WTC11 (cell line): ENCODE measurements around the gene HIVEP2. TPM values are rescaled to one million over a fixed set of nuclear protein-coding genes. Genes with fewer than 3 reads are reported as not detected.

ENCODE experiments used
- ATAC-seq: fragments of 200-7000 bp; cut with Tn5 transposase; 2 replicates; pipeline ENCODE4 v1.10.0; 2021; ENCODE audit warnings: mild to moderate bottlenecking, moderate library complexity
- CTCF ChIA-PET: fragments of 300-600 bp; sonication (Branson Sonifier 250); formaldehyde crosslinking; loops from one replicate; lab custom pipeline; 2021; ENCODE audit warnings: antibody characterized with exemption; lab: Charles Lee
- POLR2A ChIA-PET: fragments of 350-600 bp; sonication (Branson Sonifier 250); formaldehyde crosslinking; loops from one replicate; lab custom pipeline; 2021; ENCODE audit warnings: antibody characterized with exemption; lab: Charles Lee
- DNase-seq: peaks from one replicate; pipeline ENCODE4 v3.0.0; 2021; ENCODE audit warnings: low spot score
- H3K27ac Mint-ChIP-seq: 2 replicates; pipeline ENCODE4 v1.8.0; 2021; ENCODE audit warnings: mixed read lengths
- H3K27me3 Mint-ChIP-seq: 2 replicates; pipeline ENCODE4 v1.8.0; 2021; ENCODE audit warnings: low read depth, mild to moderate bottlenecking, moderate library complexity, mixed read lengths
- H3K36me3 Mint-ChIP-seq: 2 replicates; pipeline ENCODE4 v1.8.0; 2021; ENCODE audit warnings: mixed read lengths
- H3K4me1 Mint-ChIP-seq: 2 replicates; pipeline ENCODE4 v1.8.0; 2022; ENCODE audit warnings: mixed read lengths
- H3K4me3 Mint-ChIP-seq: 2 replicates; pipeline ENCODE4 v1.8.0; 2021; ENCODE audit warnings: mild to moderate bottlenecking, moderate library complexity, mixed read lengths
- H3K9me3 Mint-ChIP-seq: 2 replicates; pipeline ENCODE4 v1.8.0; 2021; ENCODE audit warnings: mixed read lengths
- AR ChIP-seq: fragments of 250-450 bp; sonication (Bioruptor Pico); IDR thresholded peaks from 2 replicates; pipeline ENCODE4 v1.9.0; 2021; ENCODE audit warnings: mild to moderate bottlenecking
- ARID4B ChIP-seq: sonication (generic); formaldehyde crosslinking; IDR thresholded peaks from 2 replicates; pipeline ENCODE4 v1.8.0; 2023; ENCODE audit warnings: missing genetic modification reagents, mild to moderate bottlenecking, borderline replicate concordance
- ATF2 ChIP-seq: sonication (generic); formaldehyde crosslinking; IDR thresholded peaks from 2 replicates; pipeline ENCODE4 v1.8.1; 2022; ENCODE audit warnings: low read depth, missing genetic modification reagents, borderline replicate concordance
- E2F4 ChIP-seq: sonication (generic); formaldehyde crosslinking; IDR thresholded peaks from 2 replicates; pipeline ENCODE4 v1.8.1; 2022; ENCODE audit warnings: low read depth, mild to moderate bottlenecking, moderate library complexity, missing genetic modification reagents, borderline replicate concordance
- ETV6 ChIP-seq: sonication (generic); formaldehyde crosslinking; IDR thresholded peaks from 2 replicates; pipeline ENCODE4 v1.8.1; 2022; ENCODE audit warnings: mild to moderate bottlenecking, missing genetic modification reagents
- GRHL2 ChIP-seq: fragments of 250-450 bp; sonication (Bioruptor Pico); IDR thresholded peaks from 2 replicates; pipeline ENCODE4 v1.8.0; 2022; ENCODE audit warnings: mild to moderate bottlenecking, moderate library complexity; ENCODE audit not compliant: insufficient replicate concordance, severe bottlenecking
- KAT7 ChIP-seq: sonication (generic); formaldehyde crosslinking; IDR thresholded peaks from 2 replicates; pipeline ENCODE4 v1.8.1; 2023; ENCODE audit warnings: missing genetic modification reagents, mild to moderate bottlenecking, borderline replicate concordance
- MXD4 ChIP-seq: fragments of 250-450 bp; sonication (Bioruptor Pico); IDR thresholded peaks from 2 replicates; pipeline ENCODE4 v1.8.0; 2021; ENCODE audit warnings: mild to moderate bottlenecking, moderate library complexity, borderline replicate concordance
- PRDM15 ChIP-seq: sonication (generic); formaldehyde crosslinking; IDR thresholded peaks from 2 replicates; pipeline ENCODE4 v1.8.0; 2022; ENCODE audit warnings: missing genetic modification reagents
- PRRX2 ChIP-seq: fragments of 250-450 bp; sonication (Bioruptor Pico); IDR thresholded peaks from 2 replicates; pipeline ENCODE4 v1.8.0; 2021; ENCODE audit warnings: mild to moderate bottlenecking
- RORB ChIP-seq: fragments of 250-450 bp; sonication (Bioruptor Pico); IDR thresholded peaks from 2 replicates; pipeline ENCODE4 v1.9.0; 2021; ENCODE audit warnings: mild to moderate bottlenecking
- SMAD3 ChIP-seq: sonication (generic); formaldehyde crosslinking; IDR thresholded peaks from 2 replicates; pipeline ENCODE4 v1.8.0; 2022; ENCODE audit warnings: missing genetic modification reagents, mild to moderate bottlenecking, borderline replicate concordance
- TEAD4 ChIP-seq: sonication (generic); formaldehyde crosslinking; IDR thresholded peaks from 2 replicates; pipeline ENCODE4 v1.8.0; 2022; ENCODE audit warnings: mild to moderate bottlenecking, missing genetic modification reagents
- TP53 ChIP-seq: sonication (generic); formaldehyde crosslinking; IDR thresholded peaks from 2 replicates; pipeline ENCODE4 v1.8.1; 2023; ENCODE audit warnings: mild to moderate bottlenecking, missing genetic modification reagents
- ZMAT4 ChIP-seq: fragments of 250-450 bp; sonication (Bioruptor Pico); IDR thresholded peaks from 2 replicates; pipeline ENCODE4 v1.9.0; 2021; ENCODE audit warnings: mild to moderate bottlenecking
- ZNF317 ChIP-seq: sonication (generic); formaldehyde crosslinking; IDR thresholded peaks from 2 replicates; pipeline ENCODE4 v1.8.1; 2023; ENCODE audit warnings: low read depth, mild to moderate bottlenecking, moderate library complexity, missing genetic modification reagents, borderline replicate concordance
- ZNF396 ChIP-seq: fragments of 250-450 bp; sonication (Bioruptor Pico); IDR thresholded peaks from 2 replicates; pipeline ENCODE4 v1.8.0; 2021; ENCODE audit warnings: mild to moderate bottlenecking, moderate library complexity, borderline replicate concordance
- ZNF416 ChIP-seq: fragments of 250-450 bp; sonication (Bioruptor Pico); IDR thresholded peaks from 2 replicates; pipeline ENCODE4 v1.9.0; 2021; ENCODE audit warnings: mild to moderate bottlenecking, inconsistent platforms
- total RNA-seq: library from RNA; stranded (reverse); gene quantifications from 3 replicates; pipeline ENCODE4 v1.2.3, GENCODE V29; 2021

Gene HIVEP2
- total RNA-seq, 1 experiment from 2014 or later = 11.5 TPM

GRCh38 chr6:142938510-142938909 is 6.5 kb downstream of the HIVEP2 start (continued):
- no peak for TF ChIP-seq ZMAT4 (CRISPR knock-in tag)
- TF ChIP-seq E2F4 = no peak
- TF ChIP-seq ETV6 = no peak
- no peak for TF ChIP-seq ZNF396
- TF ChIP-seq PRRX2 (CRISPR knock-in tag) = no peak
- no peak for TF ChIP-seq RORB (CRISPR knock-in tag)
- no peak for TF ChIP-seq SMAD3 (CRISPR knock-in tag)
- no peak for TF ChIP-seq KAT7
- TF ChIP-seq PRDM15 (CRISPR knock-in tag) = no peak
- TF ChIP-seq TEAD4 = no peak
- no peak for TF ChIP-seq GRHL2
- TF ChIP-seq ATF2 = no peak
- no peak for TF ChIP-seq TP53 (CRISPR knock-in tag)

- CTCF ChIA-PET = no interaction called here
- Mint-ChIP-seq H3K4me1 (peaks cover 58% of the 10 kb centered on the region), H3K36me3 (no peaks in the 10 kb centered on the region)
- DNase-seq = no peak
- TF ChIP-seq ZNF416 (CRISPR knock-in tag) (no peak), ZNF317 (no peak), ARID4B (no peak), AR (CRISPR knock-in tag) (no peak), ATF2 (no peak), MXD4 (CRISPR knock-in tag) (no peak), TP53 (CRISPR knock-in tag) (no peak)
- TF ChIP-seq, all 79 proteins: peak for 0
- no peak for ATAC-seq
- Mint-ChIP-seq H3K27me3 (no peaks in the 10 kb centered on the region), H3K9me3 (no peaks in the 10 kb centered on the region), H3K27ac (no peak overlapping the region), H3K4me3 (no peak overlapping the region)
- POLR2A ChIA-PET = no interaction called here
These were observed 7.0 kb downstream of the HIVEP2 start for GRCh38 chr6:142937986-142938385.
